ENCODE data around the gene RALGAPB.

DNA sequence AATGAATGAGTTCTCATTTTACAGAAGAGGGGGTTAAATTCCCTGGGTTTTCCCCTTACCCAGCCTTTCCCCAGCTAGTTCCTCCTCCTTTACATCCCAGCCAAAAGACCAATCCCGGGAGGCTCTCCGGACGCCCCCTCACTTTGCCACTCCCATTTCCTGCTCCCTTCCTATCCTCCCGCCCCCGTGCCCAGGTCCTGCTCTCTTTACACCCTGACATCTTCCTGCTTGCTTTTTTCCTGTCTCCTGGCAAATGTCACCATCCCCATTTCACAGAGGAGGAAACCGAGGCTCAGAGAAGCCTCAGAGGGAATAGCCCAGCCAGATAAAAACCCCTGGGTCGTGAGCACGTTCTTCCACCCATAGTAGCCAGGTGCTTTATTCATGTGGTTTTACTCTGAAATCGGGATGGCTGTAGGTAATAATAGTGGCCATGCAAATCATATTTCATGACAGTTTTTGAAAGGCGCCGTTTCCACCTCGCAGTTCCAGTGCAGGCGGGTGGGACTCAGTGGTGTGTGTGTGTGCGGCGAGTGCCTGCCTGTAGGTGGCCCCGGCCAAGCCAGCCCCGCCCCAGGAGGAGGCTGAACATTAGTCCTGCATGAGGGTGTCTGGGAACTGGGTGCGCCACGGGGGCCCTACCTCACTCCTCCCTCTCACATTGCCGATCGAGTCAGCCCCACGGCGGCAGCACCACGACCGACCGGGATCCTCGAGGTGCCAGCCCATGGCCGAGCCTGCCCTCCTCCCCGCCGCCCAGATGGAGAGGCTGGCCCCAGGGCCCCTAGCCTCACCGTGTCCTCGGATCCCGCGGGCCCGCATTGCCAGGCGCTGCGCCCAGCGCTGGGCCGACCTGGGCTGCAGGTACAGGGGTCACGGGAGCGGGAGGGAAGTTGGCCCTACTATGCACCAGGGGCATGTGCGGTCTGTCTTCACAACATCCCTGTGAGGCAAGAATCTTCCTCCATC lies 128.9 kb downstream of the RALGAPB start, which contains the start of gene ARHGAP40:
- TF ChIP-seq POLR2A (IDR thresholded peaks at IDR 0.05; ENCODE audit: low read length) (no peak), GATA1 (IDR thresholded peaks at IDR 0.05; ENCODE audit: low read depth, low read length) (no peak)

Measured in erythroblast (primary cell).